NCI-H446 treated with DMSO at 0.1 percent for 48 hours (cell line): ENCODE measurements around the gene NPS.

ENCODE experiments used
- DNase-seq: peaks from one replicate; lab custom pipeline; 2025; lab: John Stamatoyannopoulos, UW

Gene NPS

GRCh38 chr10:127549009-127549408 is at the start of gene NPS:
Gene NPS (plus strand): TSS chr10:127549309. CDS start chr10:127549369, 60 bp downstream.
- DNase-seq = no peak

- no peak for DNase-seq
Observed at GRCh38 chr10:127500127-127500526, 49.0 kb upstream of the NPS start.

GRCh38 chr10:127506094-127506493 is 43.0 kb upstream of the NPS start:
- DNase-seq = no peak

- DNase-seq = no peak
Observed at GRCh38 chr10:127522298-127522697, 26.8 kb upstream of the NPS start.

- DNase-seq = no peak
Observed at GRCh38 chr10:127523476-127523875, 25.6 kb upstream of the NPS start.

GRCh38 chr10:127524229-127524628 is 24.9 kb upstream of the NPS start:
- no peak for DNase-seq

GRCh38 chr10:127524908-127525665 is 24.0 kb upstream of the NPS start:
- no peak for DNase-seq

GRCh38 chr10:127525686-127526085 is 23.4 kb upstream of the NPS start:
- DNase-seq = no peak

- DNase-seq = no peak
Observed at GRCh38 chr10:127526161-127526560, 22.9 kb upstream of the NPS start.

- DNase-seq = no peak
Observed at GRCh38 chr10:127527320-127527719, 21.8 kb upstream of the NPS start.

GRCh38 chr10:127527891-127528290 is 21.2 kb upstream of the NPS start:
- peak; percentile 14 for DNase-seq

GRCh38 chr10:127532193-127532592 is 16.9 kb upstream of the NPS start:
- DNase-seq = no peak

GRCh38 chr10:127532659-127533058 is 16.4 kb upstream of the NPS start:
- DNase-seq = no peak

- DNase-seq = no peak
Observed at GRCh38 chr10:127534074-127534473, 15.0 kb upstream of the NPS start.

- DNase-seq = no peak
Observed at GRCh38 chr10:127534496-127534895, 14.6 kb upstream of the NPS start.

- DNase-seq = peak; percentile 39
Observed at GRCh38 chr10:127535802-127536515, 13.2 kb upstream of the NPS start.

- no peak for DNase-seq
Observed at GRCh38 chr10:127536972-127537760, 11.9 kb upstream of the NPS start.

- DNase-seq = no peak
Observed at GRCh38 chr10:127537924-127538323, 11.2 kb upstream of the NPS start.

- peak; percentile 70 for DNase-seq
Observed at GRCh38 chr10:127548022-127548421, 1.1 kb upstream of the NPS start.

GRCh38 chr10:127550861-127551260 is 1.8 kb downstream of the NPS start:
- DNase-seq = no peak

GRCh38 chr10:127552446-127552845 is 3.3 kb downstream of the NPS start:
- peak; percentile 27 for DNase-seq

- no peak for DNase-seq
Observed at GRCh38 chr10:127553417-127553816, 4.3 kb downstream of the NPS start.

GRCh38 chr10:127556916-127557315 is 7.8 kb downstream of the NPS start:
- no peak for DNase-seq
